Measurements from ENCODE around the gene NRXN3. TPM values are rescaled to one million over a fixed set of nuclear protein-coding genes. Genes with fewer than 3 reads are reported as not detected.
"Not testable (repeated sequence)": the region's sequence is repeated elsewhere in the genome, so short reads cannot be mapped to it uniquely, and the experiment has no call there.

The NRXN3 gene
- total and polyA plus RNA-seq, 4 donors = 1.4 to 8.3 (median 4.4) TPM

DNA sequence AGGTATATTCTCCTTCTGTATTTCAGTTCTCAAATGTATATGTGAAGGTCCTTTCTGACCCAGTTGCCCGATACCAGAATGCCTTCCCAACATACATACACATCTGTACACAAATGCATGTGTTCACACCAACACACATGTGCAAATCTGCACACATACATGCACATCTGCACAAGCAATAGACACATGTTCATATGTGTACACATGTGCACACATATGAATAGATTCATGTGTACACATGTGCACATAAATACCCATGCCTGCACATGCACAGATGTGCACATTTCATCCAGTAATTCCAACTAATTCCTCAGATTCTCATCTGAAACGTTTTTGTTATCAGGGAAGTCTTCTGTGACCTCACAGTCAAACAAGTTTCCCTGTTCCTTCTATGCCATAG, 933.6 kb downstream of the NRXN3 start:
- no peak overlapping the region for H3K27ac ChIP-seq (ENCODE audit: low read depth in 1 of 2, low read length in 1 of 2)
- no peaks in the 10 kb centered on the region for H3K4me1 ChIP-seq (ENCODE audit: control insufficient read depth in 5 of 5, insufficient read depth in 5 of 5, low read length in 5 of 5)
- TF ChIP-seq, protein P1, sequence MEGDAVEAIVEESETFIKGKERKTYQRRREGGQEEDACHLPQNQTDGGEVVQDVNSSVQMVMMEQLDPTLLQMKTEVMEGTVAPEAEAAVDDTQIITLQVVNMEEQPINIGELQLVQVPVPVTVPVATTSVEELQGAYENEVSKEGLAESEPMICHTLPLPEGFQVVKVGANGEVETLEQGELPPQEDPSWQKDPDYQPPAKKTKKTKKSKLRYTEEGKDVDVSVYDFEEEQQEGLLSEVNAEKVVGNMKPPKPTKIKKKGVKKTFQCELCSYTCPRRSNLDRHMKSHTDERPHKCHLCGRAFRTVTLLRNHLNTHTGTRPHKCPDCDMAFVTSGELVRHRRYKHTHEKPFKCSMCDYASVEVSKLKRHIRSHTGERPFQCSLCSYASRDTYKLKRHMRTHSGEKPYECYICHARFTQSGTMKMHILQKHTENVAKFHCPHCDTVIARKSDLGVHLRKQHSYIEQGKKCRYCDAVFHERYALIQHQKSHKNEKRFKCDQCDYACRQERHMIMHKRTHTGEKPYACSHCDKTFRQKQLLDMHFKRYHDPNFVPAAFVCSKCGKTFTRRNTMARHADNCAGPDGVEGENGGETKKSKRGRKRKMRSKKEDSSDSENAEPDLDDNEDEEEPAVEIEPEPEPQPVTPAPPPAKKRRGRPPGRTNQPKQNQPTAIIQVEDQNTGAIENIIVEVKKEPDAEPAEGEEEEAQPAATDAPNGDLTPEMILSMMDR (IDR thresholded peaks at IDR 0.05; ENCODE audit: control extremely low read depth, extremely low read depth) = no peak
- DNase-seq (no peak), ATAC-seq (ENCODE audit: insufficient read depth, low FRiP score) (no peak)
- no peaks in the 10 kb centered on the region for H3K27me3 ChIP-seq (ENCODE audit: control insufficient read depth in 3 of 3, insufficient read depth in 3 of 3, low read length in 2 of 3)
- 64 to 75% methylated on average over 2 of the region's 2 CpGs for WGBS, 2 donors
- peaks cover 0 to 1% (median 0%) of the 10 kb centered on the region in 4 donors for H3K9me3 ChIP-seq (ENCODE audit: control insufficient read depth in 4 of 4, insufficient read depth in 3 of 4, low read length in 3 of 4)
- H3K9ac ChIP-seq (ENCODE audit: insufficient read depth in 1 of 2, low read length in 2 of 2) = no peak overlapping the region
- H3K36me3 ChIP-seq (ENCODE audit: control insufficient read depth in 4 of 4, insufficient read depth in 4 of 4, low read length in 4 of 4) = peaks cover 0 to 2% (median 0%) of the 10 kb centered on the region in 4 donors
- no peak overlapping the region for H3K4me3 ChIP-seq

DNA sequence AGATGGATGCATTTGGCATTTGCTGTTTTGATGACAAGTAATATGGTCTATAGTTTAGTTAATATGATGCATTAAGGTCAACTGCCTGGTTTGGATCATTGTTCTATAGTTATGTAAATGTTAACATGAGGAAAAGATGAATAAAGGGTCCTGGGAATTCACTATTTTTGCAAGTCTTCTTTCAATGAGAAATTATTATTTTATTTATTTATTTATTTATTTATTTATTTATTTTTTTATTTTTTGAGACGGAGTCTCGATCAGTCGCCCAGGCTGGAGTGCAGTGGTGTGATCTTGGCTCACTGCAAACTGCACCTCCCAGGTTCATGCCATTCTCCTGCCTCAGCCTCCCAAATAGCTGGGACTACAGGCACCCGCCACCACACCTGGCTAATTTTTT, 940.4 kb downstream of the NRXN3 start:
- not testable (repeated sequence) for H3K9ac ChIP-seq (ENCODE audit: insufficient read depth in 1 of 2, low read length in 2 of 2); ATAC-seq (ENCODE audit: insufficient read depth, low FRiP score); DNase-seq; H3K4me3 ChIP-seq; H3K27me3 ChIP-seq (ENCODE audit: control insufficient read depth in 3 of 3, insufficient read depth in 3 of 3, low read length in 2 of 3); H3K4me1 ChIP-seq (ENCODE audit: control insufficient read depth in 5 of 5, insufficient read depth in 5 of 5, low read length in 5 of 5); H3K9me3 ChIP-seq (ENCODE audit: control insufficient read depth in 4 of 4, insufficient read depth in 3 of 4, low read length in 3 of 4); H3K36me3 ChIP-seq (ENCODE audit: control insufficient read depth in 4 of 4, insufficient read depth in 4 of 4, low read length in 4 of 4); H3K27ac ChIP-seq (ENCODE audit: low read depth in 1 of 2, low read length in 1 of 2)
- whole genome bisulfite sequencing, 2 donors = 62% methylated on average over 4 of the region's 4 CpGs

DNA sequence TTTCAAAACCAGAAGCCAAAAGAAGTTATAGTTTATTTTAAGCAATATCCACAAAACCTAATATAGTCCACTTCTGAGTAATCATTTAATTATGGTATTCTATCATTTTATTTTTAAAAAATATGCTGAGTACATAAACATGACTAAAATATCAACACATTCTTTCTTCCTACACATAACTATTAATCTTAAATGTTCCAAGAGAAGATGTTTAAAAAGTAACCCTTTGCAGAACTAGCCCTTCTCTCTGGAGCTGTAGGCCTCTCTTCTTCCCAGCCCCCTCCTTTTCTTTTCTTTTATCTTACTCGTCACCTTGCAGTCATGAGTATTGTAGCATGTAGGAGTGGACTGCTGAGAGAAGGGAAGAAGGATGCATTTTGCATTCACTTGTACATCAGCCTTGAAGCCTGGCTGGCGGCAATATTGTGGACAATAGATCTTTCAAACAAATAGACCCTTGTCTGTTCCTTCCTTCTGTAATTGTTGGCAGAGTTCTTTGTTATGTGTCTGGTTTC, 941.9 kb downstream of the NRXN3 start:
- H3K4me1 ChIP-seq (ENCODE audit: control insufficient read depth in 5 of 5, insufficient read depth in 5 of 5, low read length in 5 of 5) = no peaks in the 10 kb centered on the region
- WGBS, 2 donors = 27 to 44% methylated on average over 2 of the region's 2 CpGs
- H3K27ac ChIP-seq (ENCODE audit: low read depth in 1 of 2, low read length in 1 of 2) = no peak overlapping the region
- H3K9ac ChIP-seq (ENCODE audit: insufficient read depth in 1 of 2, low read length in 2 of 2) = no peak overlapping the region
- DNase-seq (no peak), ATAC-seq (ENCODE audit: insufficient read depth, low FRiP score) (no peak)
- TF ChIP-seq, protein P1 (IDR thresholded peaks at IDR 0.05; ENCODE audit: control extremely low read depth, extremely low read depth) = no peak
- no peaks in the 10 kb centered on the region for H3K9me3 ChIP-seq (ENCODE audit: control insufficient read depth in 4 of 4, insufficient read depth in 3 of 4, low read length in 3 of 4)
- H3K4me3 ChIP-seq = no peak overlapping the region
- no peaks in the 10 kb centered on the region for H3K27me3 ChIP-seq (ENCODE audit: control insufficient read depth in 3 of 3, insufficient read depth in 3 of 3, low read length in 2 of 3)
- H3K36me3 ChIP-seq (ENCODE audit: control insufficient read depth in 4 of 4, insufficient read depth in 4 of 4, low read length in 4 of 4) = no peaks in the 10 kb centered on the region

DNA sequence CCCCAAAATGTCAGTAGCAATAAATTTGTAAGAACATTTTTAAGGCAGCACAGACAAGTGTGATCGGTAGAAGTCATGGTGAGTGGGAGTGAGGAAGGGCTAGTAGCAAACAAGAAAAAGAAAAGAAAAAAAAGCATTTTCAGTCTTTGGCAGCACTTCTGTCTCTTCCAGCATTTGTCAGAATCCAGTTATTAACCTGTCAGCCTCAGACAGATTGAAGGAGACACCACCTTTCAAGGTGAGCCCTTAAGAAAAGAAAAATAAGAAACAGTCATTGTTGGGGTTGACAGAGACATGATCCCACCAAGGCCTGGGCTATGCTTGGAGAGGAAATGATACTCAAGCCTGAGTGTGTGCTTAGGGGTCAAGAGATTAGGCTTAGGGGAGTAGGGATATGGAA, 947.4 kb downstream of the NRXN3 start:
- 89 to 93% methylated on average over 1 of the region's 1 CpG for WGBS, 2 donors
- no peak for ATAC-seq (ENCODE audit: insufficient read depth, low FRiP score)
- H3K9me3 ChIP-seq (ENCODE audit: control insufficient read depth in 4 of 4, insufficient read depth in 3 of 4, low read length in 3 of 4) = no peaks in the 10 kb centered on the region
- no peak overlapping the region for H3K27ac ChIP-seq (ENCODE audit: low read depth in 1 of 2, low read length in 1 of 2)
- H3K4me3 ChIP-seq = no peak overlapping the region
- TF ChIP-seq, protein P1 (IDR thresholded peaks at IDR 0.05; ENCODE audit: control extremely low read depth, extremely low read depth) = no peak
- no peaks in the 10 kb centered on the region for H3K4me1 ChIP-seq (ENCODE audit: control insufficient read depth in 5 of 5, insufficient read depth in 5 of 5, low read length in 5 of 5)
- no peak for DNase-seq
- no peak overlapping the region for H3K9ac ChIP-seq (ENCODE audit: insufficient read depth in 1 of 2, low read length in 2 of 2)
- no peaks in the 10 kb centered on the region for H3K27me3 ChIP-seq (ENCODE audit: control insufficient read depth in 3 of 3, insufficient read depth in 3 of 3, low read length in 2 of 3)
- H3K36me3 ChIP-seq (ENCODE audit: control insufficient read depth in 4 of 4, insufficient read depth in 4 of 4, low read length in 4 of 4) = no peaks in the 10 kb centered on the region

Data from lung (tissue), 12 donors.